ENCODE data around the gene SP140.

DNA sequence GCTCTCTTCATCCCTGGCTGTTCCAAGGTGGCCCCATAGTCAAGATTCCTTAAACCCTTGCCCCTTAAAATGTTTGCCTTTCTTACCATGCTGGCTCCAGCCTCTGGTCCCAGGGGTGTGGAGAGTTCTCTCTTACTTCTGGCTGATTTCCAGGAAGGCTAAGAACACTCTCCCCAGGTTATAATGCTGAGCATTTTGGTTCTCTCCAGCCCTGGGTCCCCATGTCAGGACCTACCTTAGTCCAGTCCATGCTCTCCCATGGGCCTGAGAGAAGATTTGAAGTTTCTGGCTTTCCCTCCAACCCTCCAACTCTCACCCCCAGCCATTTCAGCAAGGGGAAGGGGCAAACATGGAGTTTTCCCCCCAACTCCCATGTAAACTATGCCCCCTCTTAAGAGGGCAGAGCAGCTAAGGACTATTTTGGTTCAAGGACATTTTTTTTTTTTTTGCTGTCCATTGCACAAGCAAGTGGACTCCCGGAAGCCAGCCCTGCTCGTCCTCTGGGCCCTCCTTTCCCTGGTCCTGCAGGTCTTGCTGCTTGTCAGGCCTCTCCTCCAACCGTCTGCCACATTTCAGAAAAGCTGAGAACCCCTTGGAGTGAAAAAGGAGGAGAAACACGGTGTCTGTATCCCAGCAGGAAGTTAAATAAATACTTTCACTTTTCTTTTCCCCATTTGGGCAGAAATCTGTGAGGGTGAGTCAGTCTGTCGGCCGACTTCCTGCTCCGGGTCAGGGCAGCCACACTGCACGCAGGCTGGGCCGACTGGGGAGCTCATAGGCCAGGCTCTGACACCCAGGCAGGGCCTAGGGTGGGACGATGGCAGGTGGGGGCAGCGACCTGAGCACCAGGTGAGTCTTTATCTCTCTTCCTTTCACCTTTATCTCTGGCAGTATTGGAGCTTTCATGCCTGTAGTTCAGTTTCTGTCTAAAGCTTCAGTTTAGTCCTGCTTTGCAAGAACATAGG, 101.2 kb downstream of the SP140 start, which contains the start of gene SP140L:
- TF ChIP-seq, protein P1, sequence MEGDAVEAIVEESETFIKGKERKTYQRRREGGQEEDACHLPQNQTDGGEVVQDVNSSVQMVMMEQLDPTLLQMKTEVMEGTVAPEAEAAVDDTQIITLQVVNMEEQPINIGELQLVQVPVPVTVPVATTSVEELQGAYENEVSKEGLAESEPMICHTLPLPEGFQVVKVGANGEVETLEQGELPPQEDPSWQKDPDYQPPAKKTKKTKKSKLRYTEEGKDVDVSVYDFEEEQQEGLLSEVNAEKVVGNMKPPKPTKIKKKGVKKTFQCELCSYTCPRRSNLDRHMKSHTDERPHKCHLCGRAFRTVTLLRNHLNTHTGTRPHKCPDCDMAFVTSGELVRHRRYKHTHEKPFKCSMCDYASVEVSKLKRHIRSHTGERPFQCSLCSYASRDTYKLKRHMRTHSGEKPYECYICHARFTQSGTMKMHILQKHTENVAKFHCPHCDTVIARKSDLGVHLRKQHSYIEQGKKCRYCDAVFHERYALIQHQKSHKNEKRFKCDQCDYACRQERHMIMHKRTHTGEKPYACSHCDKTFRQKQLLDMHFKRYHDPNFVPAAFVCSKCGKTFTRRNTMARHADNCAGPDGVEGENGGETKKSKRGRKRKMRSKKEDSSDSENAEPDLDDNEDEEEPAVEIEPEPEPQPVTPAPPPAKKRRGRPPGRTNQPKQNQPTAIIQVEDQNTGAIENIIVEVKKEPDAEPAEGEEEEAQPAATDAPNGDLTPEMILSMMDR (IDR thresholded peaks at IDR 0.05) = no peak
- TF ChIP-seq POLR2A (IDR thresholded peaks at IDR 0.05; ENCODE audit: low read depth) = no peak
- TF ChIP-seq EP300 (IDR thresholded peaks at IDR 0.05) = no peak
- peak; percentile 57 to 72 for TF ChIP-seq POLR2AphosphoS5 (IDR thresholded peaks at IDR 0.05)

Measured in esophagus muscularis mucosa (tissue), 4 donors.